Gastrocnemius medialis (tissue), 4 donors: ENCODE data around the gene ABCA13. TPM values are rescaled to one million over a fixed set of nuclear protein-coding genes. Genes with fewer than 3 reads are reported as not detected.

Source experiments
- ATAC-seq, 2 donors: fragments of 150-250 bp; one replicate each; pipeline ENCODE4 v1.9.1; 2016
- DNase-seq, 2 donors: peaks; one replicate each; pipeline ENCODE4 v3.0.0-alpha.2; 2019
- H3K27ac ChIP-seq, 4 donors: fragments of 200-600 bp; sonication (generic); 1 replicate in 1 of 4; 2 replicates in 3 of 4; pipeline ENCODE4 v1.5.1; 2016 to 2018; ENCODE audit warnings: mild to moderate bottlenecking in 2 of 4, moderate library complexity in 1 of 4
- H3K27me3 ChIP-seq, 3 donors: fragments of 200-600 bp; sonication (generic) in 2 of 3; 1 replicate in 1 of 3; 2 replicates in 2 of 3; pipeline versions ENCODE4 v1.5.1 to v1.6.0; 2016 to 2019; ENCODE audit warnings: mild to moderate bottlenecking in 1 of 3, moderate library complexity in 1 of 3
- H3K36me3 ChIP-seq, 2 donors: fragments of 200-600 bp; sonication (generic) in 1 of 2; one replicate each; pipeline ENCODE4 v1.5.1; 2017 to 2018
- H3K4me1 ChIP-seq, 2 donors: fragments of 200-600 bp; sonication (generic) in 1 of 2; one replicate each; pipeline ENCODE4 v1.5.1; 2016 to 2017; ENCODE audit warnings: mild to moderate bottlenecking in 2 of 2
- H3K4me3 ChIP-seq, 4 donors: fragments of 200-600 bp; sonication (generic) in 3 of 4; 1 replicate in 1 of 4; 2 replicates in 3 of 4; pipeline ENCODE4 v1.5.1; 2016 to 2019; ENCODE audit warnings: mild to moderate bottlenecking in 2 of 4
- H3K9me3 ChIP-seq, 3 donors: fragments of 200-600 bp; sonication (generic) in 2 of 3; 1 replicate in 1 of 3; 2 replicates in 2 of 3; pipeline ENCODE4 v1.5.1; 2016 to 2019
- CTCF ChIP-seq, 5 experiments: fragments of 450-650 bp in 3 of 5; fragments of 200-600 bp in 2 of 5; sonication (generic) in 2 of 5; IDR thresholded peaks in 4 of 5; conservative IDR thresholded peaks in 1 of 5; 1 replicate in 4 of 5; 2 replicates in 1 of 5; pipeline ENCODE4 v1.5.1; 2016 to 2019; ENCODE audit warnings: antibody characterized with exemption in 5 of 5, mild to moderate bottlenecking in 3 of 5, moderate library complexity in 3 of 5
- POLR2A ChIP-seq, 2 donors: fragments of 450-650 bp; IDR thresholded peaks; one replicate each; pipeline ENCODE4 v1.6.1; 2017; ENCODE audit warnings: antibody characterized with exemption in 2 of 2, mild to moderate bottlenecking in 2 of 2, moderate library complexity in 2 of 2
- in situ Hi-C, 4 donors: fragments of 200-750 bp; cut with MboI; loops; one replicate each; pipeline versions ENCODE4 v1.15.0 to v1.8.0; 2017; ENCODE audit warnings: low sequenced_read_pairs in 4 of 4
- intact Hi-C: fragments of 100-400 bp; cut with DNase I; formaldehyde crosslinking; loops from one replicate; pipeline ENCODE4 v1.15.1; 2023; ENCODE audit warnings: low total_unique reads
- total RNA-seq, 4 donors: library from RNA; depleted of rRNA; stranded (reverse); fragments of >200 nt; gene quantifications; one replicate each; pipeline versions ENCODE4 v1.1.0 to v1.2.3, GENCODE V29; 2016

ABCA13 gene
- total RNA-seq, 4 donors from 2014 or later: 0.03 to 0.10 TPM; not detected in 2

DNA sequence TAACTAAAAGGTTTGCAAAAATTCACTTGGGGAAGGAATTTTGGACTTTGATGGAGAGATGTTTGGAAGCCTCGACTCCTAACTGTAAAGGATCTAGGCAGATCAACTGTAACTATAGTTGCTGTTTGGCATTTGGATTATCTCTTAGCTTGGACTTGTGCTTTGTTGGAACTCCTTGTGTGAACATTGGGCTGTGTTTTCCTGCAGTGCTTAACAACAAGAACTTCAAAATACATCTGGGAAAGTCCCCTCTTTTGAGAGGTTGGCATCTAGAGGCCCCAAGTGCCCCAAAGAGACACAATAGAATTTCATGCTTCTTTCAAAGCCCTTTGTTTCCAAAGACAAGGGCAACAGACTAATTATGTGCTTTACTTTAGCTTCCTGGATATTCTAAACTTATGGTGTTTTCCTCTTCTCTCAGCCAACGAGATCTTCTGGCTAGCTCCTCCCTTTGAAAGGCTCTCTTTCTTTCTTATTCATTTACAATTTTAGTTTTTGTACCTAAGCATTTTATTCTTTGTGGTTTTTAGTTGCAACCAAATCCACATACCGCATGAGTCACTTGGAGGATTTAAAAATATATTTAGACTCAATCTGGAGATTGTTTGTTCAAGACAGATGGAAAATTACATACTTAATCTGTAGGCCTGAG is 11.6 kb downstream of the ABCA13 start:
- no peaks in the 10 kb centered on the region for H3K4me1 ChIP-seq
- H3K9me3 ChIP-seq: no peaks in the 10 kb centered on the region
- intact Hi-C loops (no loop called here), in situ Hi-C loops (no loop called here)
- ATAC-seq: no peak
- no peak overlapping the region for H3K4me3 ChIP-seq
- TF ChIP-seq POLR2A (IDR thresholded peaks at IDR 0.05): no peak
- no peak for TF ChIP-seq CTCF (IDR thresholded peaks at IDR 0.05 in 4 of 5, conservative IDR thresholded peaks at IDR 0.05 in 1 of 5)
- no peak overlapping the region for H3K27ac ChIP-seq
- no peak for DNase-seq
- H3K27me3 ChIP-seq: no peaks in the 10 kb centered on the region
- no peaks in the 10 kb centered on the region for H3K36me3 ChIP-seq

- ATAC-seq: no peak
- no peak for DNase-seq
- Histone ChIP-seq H3K27me3 (no peaks in the 10 kb centered on the region), H3K4me3 (no peak overlapping the region), H3K4me1 (no peaks in the 10 kb centered on the region), H3K36me3 (no peaks in the 10 kb centered on the region), H3K27ac (no peak overlapping the region), H3K9me3 (no peaks in the 10 kb centered on the region)
- intact Hi-C loops (no loop called here), in situ Hi-C loops (no loop called here)
- no peak for TF ChIP-seq CTCF (IDR thresholded peaks at IDR 0.05 in 4 of 5, conservative IDR thresholded peaks at IDR 0.05 in 1 of 5)
- TF ChIP-seq POLR2A (IDR thresholded peaks at IDR 0.05): no peak
These were observed 12.1 kb downstream of the ABCA13 start for GRCh38 chr7:48183370-48183743.

GRCh38 chr7:48183965-48184364 is 12.7 kb downstream of the ABCA13 start:
- Histone ChIP-seq H3K36me3 (no peaks in the 10 kb centered on the region), H3K27me3 (no peaks in the 10 kb centered on the region), H3K4me3 (no peak overlapping the region), H3K27ac (no peak overlapping the region), H3K4me1 (no peaks in the 10 kb centered on the region), H3K9me3 (no peaks in the 10 kb centered on the region)
- ATAC-seq (no peak), DNase-seq (no peak)
- intact Hi-C loops (no loop called here), in situ Hi-C loops (no loop called here)
- TF ChIP-seq CTCF (IDR thresholded peaks at IDR 0.05 in 4 of 5, conservative IDR thresholded peaks at IDR 0.05 in 1 of 5): no peak
- TF ChIP-seq POLR2A (IDR thresholded peaks at IDR 0.05): no peak

GRCh38 chr7:48188776-48189520 is 17.7 kb downstream of the ABCA13 start:
- intact Hi-C loops: no loop called here
- DNase-seq: no peak
- in situ Hi-C loops: no loop called here
- no peak for TF ChIP-seq CTCF (IDR thresholded peaks at IDR 0.05 in 4 of 5, conservative IDR thresholded peaks at IDR 0.05 in 1 of 5)
- no peak for TF ChIP-seq POLR2A (IDR thresholded peaks at IDR 0.05)
- no peaks in the 10 kb centered on the region for H3K4me1 ChIP-seq
- H3K36me3 ChIP-seq: no peaks in the 10 kb centered on the region
- no peak for ATAC-seq
- H3K9me3 ChIP-seq: no peaks in the 10 kb centered on the region
- H3K27me3 ChIP-seq: no peaks in the 10 kb centered on the region
- H3K4me3 ChIP-seq: no peak overlapping the region
- no peak overlapping the region for H3K27ac ChIP-seq
